Sigmoid colon (tissue), 7 donors: ENCODE measurements around the gene KCNB1. TPM values are rescaled to one million over a fixed set of nuclear protein-coding genes. Genes with fewer than 3 reads are reported as not detected.

Experiments used
- DNase-seq: peaks from one replicate; pipeline ENCODE4 v3.0.0-alpha.2; 2019
- H3K27ac ChIP-seq, 4 donors: fragments of 200-600 bp; sonication (generic); one replicate each; pipeline ENCODE4 v1.5.1; 2016 to 2019; ENCODE audit warnings: mild to moderate bottlenecking in 1 of 4
- H3K27me3 ChIP-seq, 3 donors: fragments of 200-600 bp; sonication (generic); one replicate each; pipeline ENCODE4 v1.5.1; 2019; ENCODE audit warnings: mild to moderate bottlenecking in 1 of 3
- H3K36me3 ChIP-seq, 4 donors: fragments of 200-600 bp; sonication (generic); one replicate each; pipeline ENCODE4 v1.5.1; 2016 to 2019
- H3K4me1 ChIP-seq, 4 donors: fragments of 200-600 bp; sonication (generic); one replicate each; pipeline ENCODE4 v1.5.1; 2017 to 2019
- H3K4me3 ChIP-seq, 4 donors: fragments of 200-600 bp; sonication (generic); one replicate each; pipeline ENCODE4 v1.5.1; 2017 to 2019; ENCODE audit warnings: mild to moderate bottlenecking in 2 of 4, moderate library complexity in 1 of 4
- H3K9me3 ChIP-seq, 4 donors: fragments of 200-600 bp in 3 of 4; sonication (generic) in 3 of 4; one replicate each; pipeline versions ENCODE4 v1.5.1 to v1.6.1; 2013 to 2019
- EP300 ChIP-seq, 4 donors: sonication (generic); formaldehyde crosslinking; IDR thresholded peaks; one replicate each; pipeline ENCODE4 v1.6.1; 2017; ENCODE audit warnings: antibody characterized with exemption in 4 of 4
- POLR2A ChIP-seq, 2 donors: fragments of 450-650 bp; IDR thresholded peaks; one replicate each; pipeline ENCODE4 v1.6.1; 2016; ENCODE audit warnings: antibody characterized with exemption in 2 of 2, mild to moderate bottlenecking in 2 of 2, moderate library complexity in 2 of 2
- POLR2AphosphoS5 ChIP-seq, 4 donors: sonication (generic); formaldehyde crosslinking; IDR thresholded peaks; one replicate each; pipeline ENCODE4 v1.6.1; 2017; ENCODE audit warnings: antibody characterized with exemption in 4 of 4
- WGBS, 2 donors: extraction: QIAGEN DNeasy Blood & Tissue Kit; methylation state at CpG; one replicate each; pipeline ENCODE4 v1.1.7; 2013; 5-methylcytosine and 5-hydroxymethylcytosine counted together
- intact Hi-C: fragments of 100-400 bp; cut with DNase I; formaldehyde crosslinking; loops from one replicate; pipeline ENCODE4 v1.15.1; 2023
- polyA plus RNA-seq, 3 donors: library from polyadenylated mRNA; stranded (reverse); fragments of 200-250 nt; gene quantifications; one replicate each; pipeline ENCODE4 v1.2.3, GENCODE V29; 2013
- total RNA-seq, 4 donors: library from RNA; depleted of rRNA; stranded (reverse); fragments of >200 nt; gene quantifications; one replicate each; pipeline ENCODE4 v1.1.0, GENCODE V29; 2016
- TF ChIP-seq, protein P1 (sequence below), 4 experiments: fragments of 450-650 bp in 3 of 4; fragments of 200-600 bp in 1 of 4; IDR thresholded peaks; one replicate each; pipeline ENCODE4 v1.5.1; 2016 to 2019; ENCODE audit warnings: antibody characterized with exemption in 4 of 4, mild to moderate bottlenecking in 3 of 4, moderate library complexity in 2 of 4
- donor health status: healthy with polysubstance abuse.
- donor health status: Bipolar disorder and iron deficiency.
- donor health status: healthy.

Gene KCNB1
- total and polyA plus RNA-seq, 7 donors: under 0.01 to 20.6 (median 14.6) TPM; not detected in 1

DNA sequence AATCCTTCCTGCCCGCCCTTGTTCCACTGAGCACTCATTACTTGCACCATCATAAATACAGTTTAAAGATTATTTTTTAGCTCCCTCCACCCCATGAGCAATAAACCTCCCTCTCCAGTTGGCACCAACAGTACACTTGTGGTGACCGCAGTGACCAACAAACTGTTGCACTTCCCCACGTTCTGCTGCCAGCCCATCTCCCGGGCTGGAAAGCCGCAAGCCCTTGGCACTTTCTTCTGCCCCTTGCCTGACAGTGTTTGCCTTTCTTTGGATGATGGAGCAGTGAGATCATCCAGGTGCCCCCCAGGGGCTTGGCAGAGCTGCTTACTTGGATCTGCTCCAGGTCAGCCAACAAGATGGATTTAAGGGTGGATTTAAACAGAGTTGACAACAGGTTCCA, 21.6 kb downstream of the KCNB1 start:
- 40 to 82% methylated on average over 5 of the region's 5 CpGs for WGBS, 2 donors
- peak in 1 of 4 donors; percentile 21 for TF ChIP-seq POLR2AphosphoS5 (IDR thresholded peaks at IDR 0.05)
- TF ChIP-seq POLR2A (IDR thresholded peaks at IDR 0.05): no peak
- Histone ChIP-seq H3K27me3 (no peaks in the 10 kb centered on the region), H3K36me3 (no peaks in the 10 kb centered on the region), H3K4me3 (no peak overlapping the region), H3K27ac (peak overlapping the region; percentile 16 to 62 (median 49)), H3K9me3 (no peaks in the 10 kb centered on the region), H3K4me1 (peaks cover 0 to 22% (median 11%) of the 10 kb centered on the region in 4 donors)
- DNase-seq: no peak
- intact Hi-C loops: no loop called here

DNA sequence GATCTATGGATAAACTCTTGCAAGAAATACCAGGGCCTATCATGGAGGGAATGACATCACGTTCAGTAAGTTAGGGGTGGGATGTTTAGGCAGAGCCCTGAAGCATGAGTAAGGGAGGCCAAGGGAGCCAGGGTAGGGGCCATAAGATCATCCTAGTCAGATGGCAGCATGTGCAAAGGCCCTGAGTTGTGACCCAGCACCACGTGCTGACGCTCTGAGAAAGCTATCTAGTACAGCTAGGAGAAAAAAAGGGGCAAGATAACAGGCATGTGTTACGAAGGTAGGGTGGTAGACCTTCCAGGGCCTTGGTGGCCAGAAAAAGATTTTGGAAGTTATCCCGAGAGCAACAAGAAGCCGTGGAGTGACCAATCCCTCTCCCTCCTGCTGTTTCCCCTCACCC, 22.3 kb downstream of the KCNB1 start:
- WGBS, 2 donors: 78 to 87% methylated on average over 6 of the region's 6 CpGs
- Histone ChIP-seq H3K27ac (peak overlapping the region in 3 of 4 donors; percentile 9 to 52 (median 46)), H3K27me3 (no peaks in the 10 kb centered on the region), H3K4me1 (peaks cover 0 to 22% (median 11%) of the 10 kb centered on the region in 4 donors), H3K36me3 (no peaks in the 10 kb centered on the region), H3K4me3 (no peak overlapping the region), H3K9me3 (no peaks in the 10 kb centered on the region)
- TF ChIP-seq POLR2AphosphoS5 (IDR thresholded peaks at IDR 0.05): no peak
- no peak for TF ChIP-seq EP300 (IDR thresholded peaks at IDR 0.05)
- no peak for TF ChIP-seq POLR2A (IDR thresholded peaks at IDR 0.05)
- TF ChIP-seq, protein P1, sequence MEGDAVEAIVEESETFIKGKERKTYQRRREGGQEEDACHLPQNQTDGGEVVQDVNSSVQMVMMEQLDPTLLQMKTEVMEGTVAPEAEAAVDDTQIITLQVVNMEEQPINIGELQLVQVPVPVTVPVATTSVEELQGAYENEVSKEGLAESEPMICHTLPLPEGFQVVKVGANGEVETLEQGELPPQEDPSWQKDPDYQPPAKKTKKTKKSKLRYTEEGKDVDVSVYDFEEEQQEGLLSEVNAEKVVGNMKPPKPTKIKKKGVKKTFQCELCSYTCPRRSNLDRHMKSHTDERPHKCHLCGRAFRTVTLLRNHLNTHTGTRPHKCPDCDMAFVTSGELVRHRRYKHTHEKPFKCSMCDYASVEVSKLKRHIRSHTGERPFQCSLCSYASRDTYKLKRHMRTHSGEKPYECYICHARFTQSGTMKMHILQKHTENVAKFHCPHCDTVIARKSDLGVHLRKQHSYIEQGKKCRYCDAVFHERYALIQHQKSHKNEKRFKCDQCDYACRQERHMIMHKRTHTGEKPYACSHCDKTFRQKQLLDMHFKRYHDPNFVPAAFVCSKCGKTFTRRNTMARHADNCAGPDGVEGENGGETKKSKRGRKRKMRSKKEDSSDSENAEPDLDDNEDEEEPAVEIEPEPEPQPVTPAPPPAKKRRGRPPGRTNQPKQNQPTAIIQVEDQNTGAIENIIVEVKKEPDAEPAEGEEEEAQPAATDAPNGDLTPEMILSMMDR (IDR thresholded peaks at IDR 0.05): no peak
- intact Hi-C loops: no loop called here
- DNase-seq: no peak

DNA sequence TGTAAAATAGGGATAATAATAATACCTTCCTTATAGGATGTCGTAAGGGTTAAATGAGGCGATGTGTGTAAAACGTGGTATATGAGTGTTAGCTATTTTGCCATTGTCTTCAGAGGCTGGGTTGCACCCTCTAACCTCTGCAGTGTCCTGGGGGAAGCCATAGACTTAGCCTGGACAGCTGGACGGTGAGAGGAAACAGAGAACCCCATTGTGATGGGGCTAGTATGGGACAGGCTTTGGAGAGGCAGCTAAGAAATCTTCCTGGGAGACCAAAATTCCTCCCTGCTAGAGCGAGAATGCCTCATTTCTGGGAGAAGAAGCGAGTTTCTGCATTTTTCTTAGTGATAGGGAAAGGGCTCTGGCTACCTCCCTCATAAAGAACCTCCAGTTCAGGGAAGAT, 22.8 kb downstream of the KCNB1 start:
- intact Hi-C loops: no loop called here
- WGBS, 2 donors: 75 to 78% methylated on average over 6 of the region's 6 CpGs
- no peaks in the 10 kb centered on the region for H3K36me3 ChIP-seq
- H3K27ac ChIP-seq: peak overlapping the region in 1 of 4 donors; percentile 9
- no peaks in the 10 kb centered on the region for H3K9me3 ChIP-seq
- TF ChIP-seq EP300 (IDR thresholded peaks at IDR 0.05): no peak
- TF ChIP-seq, protein P1 (IDR thresholded peaks at IDR 0.05): no peak
- TF ChIP-seq POLR2AphosphoS5 (IDR thresholded peaks at IDR 0.05): no peak
- TF ChIP-seq POLR2A (IDR thresholded peaks at IDR 0.05): no peak
- no peak for DNase-seq
- no peaks in the 10 kb centered on the region for H3K27me3 ChIP-seq
- no peak overlapping the region for H3K4me3 ChIP-seq
- H3K4me1 ChIP-seq: peaks cover 0 to 22% (median 11%) of the 10 kb centered on the region in 4 donors

DNA sequence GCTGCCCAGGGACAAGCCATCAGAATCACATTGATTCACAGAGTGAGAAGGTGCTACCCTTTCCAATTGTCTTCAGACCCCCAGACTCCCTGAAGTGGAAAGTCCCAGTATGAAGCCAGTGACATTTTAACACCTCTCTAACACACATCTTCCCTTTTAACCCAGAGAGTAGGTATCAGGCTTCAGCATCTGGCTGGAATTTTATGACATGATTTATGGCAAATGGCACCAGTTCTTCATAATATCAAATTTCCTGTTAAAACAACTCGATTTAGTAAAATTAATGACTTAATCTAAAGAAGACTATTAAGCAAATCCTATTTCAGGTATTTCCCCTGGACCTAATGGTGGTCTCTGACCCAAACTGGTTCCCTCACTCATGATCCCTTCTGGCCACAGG, 25.0 kb downstream of the KCNB1 start:
- TF ChIP-seq POLR2AphosphoS5 (IDR thresholded peaks at IDR 0.05) (no peak), POLR2A (IDR thresholded peaks at IDR 0.05) (no peak), EP300 (IDR thresholded peaks at IDR 0.05) (no peak)
- TF ChIP-seq, protein P1 (IDR thresholded peaks at IDR 0.05): no peak
- intact Hi-C loops: no loop called here
- 32 to 39% methylated on average over 1 of the region's 1 CpG for WGBS, 2 donors
- Histone ChIP-seq H3K4me1 (peaks cover 0 to 20% (median 12%) of the 10 kb centered on the region in 4 donors), H3K4me3 (no peak overlapping the region), H3K9me3 (no peaks in the 10 kb centered on the region), H3K27ac (no peak overlapping the region), H3K36me3 (no peaks in the 10 kb centered on the region), H3K27me3 (no peaks in the 10 kb centered on the region)
- DNase-seq: no peak

DNA sequence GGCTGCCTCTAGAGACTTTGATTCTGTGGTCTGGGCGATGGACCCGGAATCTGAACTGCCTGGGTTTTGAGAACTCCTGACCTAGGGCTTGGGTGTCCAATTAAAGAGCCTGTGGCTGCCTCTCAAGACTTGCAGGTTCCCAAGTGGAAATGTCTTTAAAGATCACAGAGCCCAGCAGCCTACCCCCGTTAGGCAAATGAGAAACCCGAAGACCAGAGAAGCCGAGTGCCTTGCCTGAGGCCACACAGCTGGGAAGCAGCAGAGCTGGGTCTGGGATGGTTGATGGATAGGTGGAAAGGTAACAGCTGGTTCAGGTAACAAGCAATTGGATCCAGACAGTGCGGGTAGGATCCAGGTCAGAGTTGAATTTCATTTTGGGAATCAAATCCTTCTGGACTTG, 25.8 kb downstream of the KCNB1 start:
- 84 to 90% methylated on average over 6 of the region's 6 CpGs for WGBS, 2 donors
- Histone ChIP-seq H3K36me3 (no peaks in the 10 kb centered on the region), H3K9me3 (no peaks in the 10 kb centered on the region), H3K4me3 (no peak overlapping the region), H3K4me1 (peaks cover 0 to 25% (median 20%) of the 10 kb centered on the region in 4 donors), H3K27me3 (no peaks in the 10 kb centered on the region), H3K27ac (no peak overlapping the region)
- DNase-seq: no peak
- TF ChIP-seq POLR2A (IDR thresholded peaks at IDR 0.05) (no peak), EP300 (IDR thresholded peaks at IDR 0.05) (no peak), POLR2AphosphoS5 (IDR thresholded peaks at IDR 0.05) (no peak)
- TF ChIP-seq, protein P1 (IDR thresholded peaks at IDR 0.05): no peak
- intact Hi-C loops: no loop called here
